LoVo (cell line): Measurements from ENCODE around the gene TPGS2.
"Not testable (repeated sequence)": the region's sequence is repeated elsewhere in the genome, so short reads cannot be mapped to it uniquely, and the experiment has no call there.

ENCODE experiments used
- DNase-seq: peaks from one replicate; pipeline ENCODE4 v3.0.0-alpha.2; 2016; ENCODE audit warnings: low spot score

The TPGS2 gene

DNA sequence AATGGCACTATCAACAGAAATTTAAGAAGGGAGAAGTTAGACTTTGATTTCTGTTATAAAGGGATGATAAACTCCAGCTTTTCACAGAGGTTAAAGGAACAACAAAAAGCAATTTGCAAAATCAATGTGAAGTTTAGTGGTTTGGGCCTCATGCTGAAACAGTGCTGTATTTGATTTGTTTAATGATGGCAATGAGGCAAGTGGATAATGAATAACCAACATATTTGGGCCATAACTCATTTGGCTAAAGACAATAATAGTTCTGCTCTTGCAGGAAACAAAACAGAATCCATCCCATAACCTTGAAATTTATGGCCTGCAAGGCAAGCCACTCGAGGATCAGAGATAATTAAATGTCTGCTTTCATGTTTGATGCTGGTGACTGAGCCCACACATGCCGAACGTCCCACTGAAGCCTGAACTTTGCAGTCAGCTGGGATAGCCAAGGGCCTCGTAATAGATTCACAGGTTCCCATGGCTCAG is 56.5 kb downstream of the TPGS2 start:
- no peak for DNase-seq

DNA sequence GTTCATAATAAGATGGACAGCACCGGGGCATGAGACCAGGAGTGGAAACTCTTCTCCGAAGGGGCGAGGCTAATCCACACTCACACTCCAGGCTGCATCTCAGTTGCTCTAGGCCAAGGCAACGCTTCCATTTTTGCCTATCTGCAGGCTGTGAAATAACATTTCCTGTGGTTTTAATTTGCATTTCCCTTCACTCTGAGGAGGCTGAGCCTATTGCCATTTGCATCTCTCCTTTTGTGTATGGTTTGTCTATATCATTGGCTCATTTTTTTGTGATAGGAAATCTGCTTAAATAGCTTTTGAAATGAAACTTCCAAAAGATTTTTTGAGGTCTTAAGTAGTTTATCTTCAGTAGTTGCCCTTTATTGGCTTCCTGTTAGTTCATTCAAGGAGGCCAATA is 57.6 kb downstream of the TPGS2 start:
- no peak for DNase-seq

DNA sequence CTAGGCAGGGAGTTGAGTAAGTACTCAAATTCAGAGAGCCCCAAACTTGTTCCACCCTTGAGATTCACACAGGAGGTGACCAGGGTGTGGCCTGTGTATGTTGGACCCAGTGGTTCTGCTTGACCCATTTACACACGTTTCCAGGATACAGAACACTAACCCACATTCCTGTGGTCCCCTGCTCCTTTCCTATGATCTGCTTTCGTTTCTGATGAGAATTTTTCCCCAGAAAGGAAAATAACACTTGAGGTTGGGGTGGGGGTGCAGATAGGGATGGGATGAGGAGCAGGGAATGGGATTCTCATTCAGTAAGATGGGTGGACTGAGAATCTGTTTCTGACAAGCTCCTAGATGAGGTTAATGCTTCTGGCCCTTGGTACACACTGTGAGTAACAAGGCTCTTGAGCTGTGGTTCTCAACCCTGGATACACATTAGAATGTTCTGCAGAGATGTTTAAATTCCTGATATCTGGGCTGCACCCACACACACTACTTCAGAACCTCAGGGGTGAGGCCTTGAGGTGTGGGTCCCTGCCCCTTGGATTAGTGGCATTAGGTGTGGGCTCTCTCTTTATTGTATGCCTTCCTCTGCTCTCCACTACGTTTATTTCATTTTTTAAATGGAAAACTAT is 58.4 kb downstream of the TPGS2 start:
- no peak for DNase-seq

DNA sequence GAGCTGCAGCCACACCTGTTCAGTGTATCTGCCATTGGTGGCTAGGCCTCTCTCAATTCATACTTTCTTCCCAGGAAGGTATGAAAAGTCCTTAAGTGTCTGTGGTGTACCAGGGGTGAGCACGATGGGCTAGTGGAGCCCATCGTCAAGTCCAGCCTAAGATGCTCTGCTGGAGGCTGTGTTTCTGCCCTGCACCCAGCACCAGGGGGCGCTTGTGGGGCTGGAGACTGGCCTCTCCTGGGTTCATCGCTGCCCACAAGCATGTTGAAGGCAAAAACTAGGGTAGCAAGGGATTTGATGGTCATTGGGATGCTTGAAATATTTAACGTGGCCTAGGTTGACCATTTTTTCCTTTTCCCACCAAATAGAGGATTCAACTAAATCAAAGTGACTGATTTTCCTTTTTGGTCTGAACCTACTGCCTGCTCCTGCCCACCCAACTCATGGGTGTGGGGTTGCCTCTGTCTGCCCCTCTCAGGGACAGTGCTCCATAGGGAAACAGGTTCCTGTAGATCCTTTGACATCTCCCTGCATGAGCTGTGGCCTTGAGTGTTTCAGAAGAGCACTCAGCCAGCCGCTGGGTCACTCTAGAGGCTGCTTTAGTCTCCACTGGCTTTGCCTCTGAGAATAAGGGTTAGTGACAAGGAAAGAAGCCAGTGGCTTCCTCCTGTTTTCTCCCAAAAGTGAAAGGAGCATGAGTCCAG is 59.0 kb downstream of the TPGS2 start:
- no peak for DNase-seq

DNA sequence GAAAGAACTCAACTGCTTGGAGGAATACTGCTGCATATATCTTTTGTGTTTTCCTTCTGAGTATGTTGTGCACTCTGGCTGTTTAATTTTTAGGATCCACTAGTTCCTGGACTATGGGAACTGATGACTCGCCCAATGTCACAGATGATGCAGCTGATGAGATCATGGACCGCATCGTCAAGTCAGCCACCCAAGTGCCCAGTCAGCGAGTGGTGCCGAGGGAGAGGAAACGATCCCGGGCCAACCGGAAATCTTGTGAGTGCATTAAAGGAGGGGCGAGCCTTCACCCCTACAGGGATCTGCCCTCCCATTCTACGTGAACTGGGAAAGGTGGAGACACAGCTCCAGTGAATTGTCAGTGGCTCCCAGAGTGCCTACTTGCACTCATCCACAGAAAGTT is 59.6 kb downstream of the TPGS2 start:
- no peak for DNase-seq

DNA sequence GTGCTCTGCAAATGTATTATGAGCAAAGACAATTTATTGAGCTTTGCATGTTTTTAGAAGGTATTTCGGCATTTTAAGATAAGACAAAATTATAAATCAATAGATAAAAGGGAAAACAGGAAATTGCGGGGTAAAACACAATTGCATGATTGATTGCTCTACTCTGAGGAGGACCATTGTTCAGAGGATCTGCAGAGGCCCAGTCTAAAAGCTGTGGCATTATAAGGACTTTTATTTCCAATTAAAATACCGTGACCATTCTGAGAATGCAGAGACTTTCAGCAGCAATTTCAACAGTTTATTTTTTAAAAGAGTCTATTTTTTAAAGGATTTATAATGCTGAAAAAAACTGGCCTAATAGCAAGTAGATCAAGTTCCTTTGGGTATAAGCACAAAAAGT is 62.0 kb downstream of the TPGS2 start:
- DNase-seq = no peak

DNA sequence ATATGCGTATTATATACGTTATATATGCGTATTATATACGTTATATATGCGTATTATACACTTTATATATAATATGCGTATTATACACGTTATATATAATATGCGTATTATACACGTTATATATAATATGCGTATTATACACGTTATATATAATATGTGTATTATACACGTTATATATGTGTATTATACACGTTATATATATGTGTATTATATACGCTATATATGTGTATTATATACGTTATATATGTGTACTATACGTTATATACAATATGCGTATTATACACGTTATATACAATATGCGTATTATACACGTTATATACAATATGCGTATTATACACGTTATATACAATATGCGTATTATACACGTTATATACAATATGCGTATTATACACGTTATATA is 65.8 kb downstream of the TPGS2 start:
- not testable (repeated sequence) for DNase-seq

DNA sequence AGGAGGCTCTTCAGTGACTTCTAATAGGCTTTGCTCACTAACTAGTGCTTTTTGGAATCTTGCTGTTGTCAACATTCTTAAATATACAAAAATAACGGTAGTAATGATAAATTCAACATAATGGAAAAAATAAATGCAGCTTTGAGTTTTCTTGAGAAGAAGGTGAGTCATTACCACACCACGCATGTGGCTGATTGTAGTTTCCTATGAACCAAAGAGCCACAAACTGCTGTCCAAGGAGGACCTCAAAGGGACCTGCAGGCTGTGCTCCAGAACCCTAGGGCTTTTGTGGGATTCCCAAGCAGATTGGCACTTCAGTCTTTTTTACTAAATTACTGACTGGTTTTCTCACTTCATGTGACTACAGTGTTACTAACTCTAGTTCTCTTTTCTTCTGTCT is 66.7 kb downstream of the TPGS2 start:
- DNase-seq = no peak

DNA sequence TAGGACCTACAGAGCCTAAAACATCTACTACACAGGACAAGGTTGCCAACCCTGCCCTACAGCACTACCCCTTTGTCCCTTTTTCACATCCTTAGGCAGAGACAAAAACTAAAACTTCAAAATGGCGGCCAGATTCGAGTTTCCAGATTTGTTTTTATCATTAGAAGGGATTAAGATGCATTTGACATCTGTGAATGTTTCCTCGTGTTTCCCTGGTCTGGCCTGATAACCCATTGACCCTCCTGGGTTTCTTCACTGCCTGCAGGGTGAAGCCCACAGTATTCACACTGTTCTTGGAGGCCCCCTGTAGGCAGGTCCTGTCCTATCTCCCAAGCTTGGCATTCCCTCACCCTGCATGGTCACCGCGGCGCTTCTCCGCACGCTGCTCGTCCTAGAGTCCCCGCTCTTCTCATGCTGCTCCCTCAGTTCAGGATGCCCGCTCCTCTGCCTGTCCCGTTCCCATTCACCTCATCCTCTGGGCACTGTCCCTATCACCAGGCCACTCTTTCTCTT is 67.6 kb downstream of the TPGS2 start:
- no peak for DNase-seq

DNA sequence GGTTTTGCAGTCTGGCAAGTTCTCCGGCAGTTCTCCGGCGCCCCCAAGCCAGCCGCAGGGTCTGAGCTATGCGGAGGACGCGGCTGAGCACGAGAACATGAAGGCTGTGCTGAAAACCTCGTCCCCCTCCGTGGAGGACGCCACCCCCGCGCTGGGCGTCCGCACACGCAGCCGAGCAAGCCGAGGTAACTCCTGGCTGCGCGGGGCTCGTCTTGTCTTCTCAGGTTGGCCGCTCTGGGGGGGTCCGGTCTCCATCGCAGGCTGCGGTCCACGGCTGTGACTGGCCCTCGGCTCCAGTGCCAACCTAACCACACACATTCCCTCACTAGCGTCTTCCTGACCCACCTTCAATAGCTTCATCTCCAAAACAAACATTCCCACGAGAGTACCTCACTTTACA is 68.2 kb downstream of the TPGS2 start:
- DNase-seq = no peak

DNA sequence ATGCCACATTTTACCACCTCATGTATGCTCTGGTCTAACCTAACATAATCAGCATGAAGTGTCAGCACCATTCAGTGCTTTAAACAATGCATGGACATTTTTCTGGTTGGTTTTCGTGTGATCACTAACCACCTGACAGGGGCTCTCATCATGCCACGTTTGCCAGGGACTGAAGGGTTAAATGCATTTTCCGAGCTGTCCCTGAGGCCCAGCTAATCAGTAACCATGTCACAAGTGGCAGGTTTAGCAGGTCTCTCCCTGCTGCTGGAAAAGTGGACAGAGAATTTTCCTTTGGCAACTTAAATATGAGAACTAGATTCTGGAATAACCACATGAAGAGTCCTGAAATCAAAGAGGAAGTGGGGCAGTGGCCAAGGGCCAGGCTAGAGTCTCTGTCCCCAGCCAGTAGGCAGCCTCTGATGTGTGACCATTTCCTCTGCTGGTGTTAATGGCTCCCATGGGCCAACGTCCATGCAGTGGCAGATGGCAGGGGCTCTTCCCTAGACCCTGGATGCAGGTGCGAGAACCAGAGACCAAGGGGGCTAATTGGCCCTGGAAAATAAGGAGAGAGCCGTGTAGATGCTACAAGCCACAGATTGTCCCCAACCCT is 69.5 kb downstream of the TPGS2 start:
- DNase-seq = no peak

DNA sequence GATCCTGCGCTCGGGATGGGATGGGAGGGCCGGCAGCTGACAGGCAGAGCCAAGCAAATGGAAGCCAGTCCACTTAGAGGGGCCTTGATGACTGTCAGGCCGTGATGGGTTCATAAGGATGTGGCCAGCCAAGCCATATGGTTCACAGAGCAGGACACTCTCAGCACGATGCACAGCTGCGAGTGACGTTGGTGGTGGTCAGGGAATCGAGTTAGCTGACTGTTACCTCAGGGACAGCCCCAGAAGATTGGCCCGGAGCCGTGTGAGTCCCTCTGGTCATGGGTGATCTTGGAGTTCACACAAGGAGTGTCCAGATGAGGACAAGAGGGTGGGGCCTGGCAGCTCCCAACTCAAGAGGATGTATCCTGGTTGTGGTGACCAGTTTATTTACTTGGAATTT is 70.2 kb downstream of the TPGS2 start:
- DNase-seq = no peak

DNA sequence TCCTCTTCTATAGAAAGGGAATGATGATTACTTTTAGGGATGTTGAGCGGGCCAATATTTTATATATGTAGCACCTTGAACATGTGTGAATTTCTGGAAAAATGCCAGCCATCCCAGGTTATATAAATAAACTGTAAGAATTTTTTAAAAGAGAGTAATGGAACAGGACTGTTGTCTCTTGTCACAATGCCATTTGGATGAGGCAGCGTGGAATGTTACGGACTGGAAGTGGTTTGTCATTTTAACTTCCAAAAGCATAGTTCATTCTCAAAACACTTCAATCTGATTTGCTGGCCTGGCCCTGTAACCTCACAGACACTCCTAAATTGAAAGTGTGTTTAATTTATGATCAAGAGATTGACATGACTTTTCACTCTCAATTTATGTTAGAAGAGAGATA is 70.8 kb downstream of the TPGS2 start:
- no peak for DNase-seq

DNA sequence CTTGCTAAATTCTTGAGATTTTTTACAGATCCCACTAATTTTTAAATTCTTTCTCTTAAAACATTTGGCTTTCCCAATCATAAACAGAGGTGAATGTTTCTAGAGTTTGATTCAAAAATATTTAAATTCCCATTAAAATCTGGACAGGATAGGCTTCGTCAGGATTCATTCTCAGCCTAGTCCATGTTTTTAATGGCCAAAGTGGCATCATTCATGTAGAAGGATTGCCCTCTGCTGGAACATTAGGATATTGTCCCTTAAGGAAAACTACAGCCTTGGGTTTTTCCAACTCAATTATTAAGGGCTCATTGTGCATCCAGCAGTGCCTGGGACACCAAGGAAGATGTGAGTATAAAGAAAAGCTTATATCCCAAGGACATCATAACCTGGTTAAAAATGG is 71.7 kb downstream of the TPGS2 start:
- peak; percentile 69 for DNase-seq

DNA sequence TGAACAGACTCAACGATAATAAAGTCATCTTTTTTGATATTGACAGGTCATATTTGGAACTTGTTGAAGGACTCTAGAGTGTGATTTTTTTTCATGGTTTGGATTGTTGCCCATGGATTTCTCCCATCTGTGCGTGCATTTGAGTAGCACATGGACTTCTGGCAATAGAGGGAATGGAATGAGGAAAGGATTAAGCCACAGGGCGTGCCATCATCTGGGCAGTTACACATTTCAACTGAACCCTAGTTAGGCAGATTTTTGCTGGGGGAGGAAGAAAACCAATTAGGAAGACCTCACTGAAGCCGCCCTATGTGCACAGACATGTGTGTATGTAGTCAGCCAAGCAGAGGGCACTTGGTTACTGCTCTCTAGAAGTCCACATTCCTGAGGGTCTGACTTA is 72.6 kb downstream of the TPGS2 start:
- peak; percentile 24 for DNase-seq

DNA sequence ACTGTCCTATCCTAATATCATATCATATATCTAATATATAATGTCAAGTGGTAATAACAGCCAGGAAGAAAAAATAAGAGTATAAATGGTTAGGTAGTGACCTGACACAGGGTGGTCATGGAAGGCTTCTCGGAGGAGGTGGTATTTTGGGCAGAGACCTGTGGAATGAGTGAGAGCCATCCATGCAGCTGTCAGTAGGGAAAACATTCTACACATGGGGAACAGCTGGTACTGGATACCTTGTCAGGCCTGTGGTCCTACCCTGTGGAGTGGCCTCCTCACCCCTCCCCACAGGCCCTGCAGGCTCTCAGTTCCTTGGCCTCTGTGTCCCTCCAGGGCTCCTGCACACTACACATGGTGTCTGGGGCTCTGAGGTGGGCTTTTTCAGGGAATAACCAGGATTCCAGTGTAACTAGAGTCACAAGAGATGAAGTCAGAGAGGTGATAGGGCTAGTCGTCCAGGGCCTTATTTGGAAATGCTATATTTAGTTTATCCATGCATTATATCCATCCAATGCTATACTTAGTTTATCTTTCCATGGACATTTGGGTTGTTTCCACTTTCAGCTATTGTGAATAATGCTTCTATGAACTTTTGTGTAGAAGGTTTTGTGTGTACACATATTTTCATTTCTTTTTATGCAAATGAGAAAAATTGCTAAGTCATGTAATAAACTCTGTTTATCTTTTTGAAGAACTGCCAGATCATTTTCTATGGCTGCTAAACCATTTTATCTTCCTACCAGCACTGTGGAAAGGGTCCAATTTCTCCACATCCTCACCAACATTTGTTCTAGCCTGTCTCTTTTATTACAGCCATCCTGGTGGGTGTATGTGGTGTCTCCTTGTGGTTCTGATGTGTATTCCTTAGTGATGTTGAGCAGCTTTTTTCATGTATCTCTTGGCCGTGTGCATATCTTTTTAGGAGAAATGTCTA is 75.6 kb downstream of the TPGS2 start:
- DNase-seq = no peak

DNA sequence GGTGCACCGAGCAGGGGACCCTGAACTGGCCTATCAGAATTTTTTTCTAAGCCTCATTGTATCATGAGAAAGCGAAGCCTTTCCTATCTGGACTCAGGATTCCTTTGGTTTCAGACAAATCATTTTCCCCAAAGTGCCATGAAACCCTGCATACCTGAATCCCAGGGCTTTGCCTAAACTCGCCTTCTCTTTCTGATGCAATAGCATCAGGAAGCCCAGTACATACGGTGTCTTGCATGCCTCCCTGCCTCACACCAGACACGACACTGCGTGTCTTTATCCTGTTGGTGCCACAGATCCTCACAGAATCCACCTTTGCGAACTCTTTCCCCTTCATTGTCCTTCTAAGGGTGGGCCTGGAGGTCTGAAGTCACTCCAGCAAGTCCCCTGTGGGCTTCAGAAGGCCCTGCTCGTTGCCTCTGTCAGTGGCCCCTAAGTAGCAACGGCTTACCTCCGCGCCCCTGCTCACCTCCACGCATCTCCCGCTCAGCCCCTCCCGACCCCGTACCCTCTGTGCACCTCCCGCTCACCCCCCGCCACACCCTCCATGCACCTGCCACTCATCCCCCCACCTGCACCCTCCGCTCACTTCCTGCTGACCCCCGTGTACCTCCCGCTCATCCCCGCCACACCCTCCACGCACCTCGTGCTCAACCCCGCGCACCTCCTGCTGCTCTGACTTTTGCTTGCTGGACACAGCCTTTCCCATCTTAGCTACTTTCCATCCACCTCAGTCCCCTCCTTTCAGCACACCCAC is 83.4 kb downstream of the TPGS2 start:
- no peak for DNase-seq

DNA sequence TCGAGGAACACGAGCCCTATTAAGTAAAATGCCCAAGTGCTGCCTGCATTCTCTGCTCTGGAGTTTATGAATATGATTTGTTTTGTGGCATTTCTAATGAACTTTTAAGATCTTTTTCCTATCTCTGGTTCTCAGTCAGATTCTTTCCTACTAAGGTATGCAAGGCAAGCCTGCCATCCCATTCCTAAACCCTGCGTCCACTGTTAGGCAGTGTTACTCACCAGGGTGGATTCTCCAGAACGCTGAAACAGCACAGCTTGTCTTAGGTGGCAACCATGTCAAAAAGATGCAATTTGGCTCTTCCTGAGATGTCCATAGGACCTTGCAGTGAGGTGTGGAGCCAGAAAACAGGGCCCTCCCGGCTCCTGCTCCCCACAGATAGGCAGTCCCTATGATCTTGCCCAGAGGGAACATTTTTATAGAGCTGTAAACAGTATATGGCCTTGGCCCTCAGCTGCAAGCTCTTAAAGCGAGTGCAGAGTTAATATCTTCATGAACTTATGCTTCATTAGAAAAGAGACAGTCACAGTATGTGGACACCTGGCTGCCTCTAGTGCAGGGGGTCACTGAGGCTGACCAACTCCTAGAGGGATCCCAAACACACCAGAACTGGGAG is 84.4 kb downstream of the TPGS2 start:
- DNase-seq = no peak
